HUES6 (cell line): ENCODE data around the gene NANS.
"Not testable (repeated sequence)": the region's sequence is repeated elsewhere in the genome, so short reads cannot be mapped to it uniquely, and the experiment has no call there.

ENCODE experiments used
- H3K27ac ChIP-seq: 2 replicates; pipeline ENCODE4 v1.7.0; 2013; ENCODE audit warnings: low read depth, mild to moderate bottlenecking, low read length, inconsistent platforms
- H3K27me3 ChIP-seq: 2 replicates; pipeline ENCODE4 v1.6.1; 2013; ENCODE audit warnings: low read length; ENCODE audit not compliant: control insufficient read depth, insufficient read depth
- H3K36me3 ChIP-seq: 2 replicates; pipeline ENCODE4 v1.6.1; 2013; ENCODE audit warnings: low read length; ENCODE audit not compliant: control insufficient read depth, insufficient read depth
- H3K4me1 ChIP-seq: 2 replicates; pipeline ENCODE4 v1.6.1; 2013; ENCODE audit warnings: low read length; ENCODE audit not compliant: control insufficient read depth, insufficient read depth
- H3K4me3 ChIP-seq: 2 replicates; pipeline ENCODE4 v1.5.1; 2013; ENCODE audit warnings: low read depth, low read length
- H3K9ac ChIP-seq: one replicate; pipeline ENCODE4 v1.6.1; 2013; ENCODE audit warnings: mild to moderate bottlenecking, low read length
- H3K9me3 ChIP-seq: 2 replicates; pipeline ENCODE4 v1.6.1; 2013; ENCODE audit warnings: low read depth, low read length; ENCODE audit not compliant: control insufficient read depth, insufficient read depth

NANS gene

DNA sequence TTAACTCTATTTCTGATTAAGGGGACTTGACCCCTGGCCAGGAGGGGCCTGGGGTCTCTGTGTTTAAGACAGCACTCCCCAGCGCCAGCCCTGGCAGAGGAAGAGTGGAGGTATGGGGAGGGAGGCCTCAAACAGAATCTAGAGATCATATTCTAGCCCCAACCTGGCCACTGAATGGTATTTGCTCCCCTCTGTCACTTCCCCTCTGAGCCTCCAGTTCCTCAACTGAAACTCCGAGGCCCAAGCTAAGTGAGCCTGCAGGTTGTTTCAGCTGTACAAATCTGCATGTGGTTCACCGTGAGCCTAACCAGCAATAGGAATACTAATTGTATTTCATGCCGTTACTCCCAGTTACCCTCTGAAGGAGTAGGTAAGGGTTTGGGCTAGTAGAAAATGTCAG lies 37.4 kb upstream of the NANS start:
- no peak overlapping the region for H3K4me3 ChIP-seq
- H3K27ac ChIP-seq, result no peak overlapping the region
- H3K36me3 ChIP-seq, result peaks cover 65% of the 10 kb centered on the region
- H3K9me3 ChIP-seq, result no peaks in the 10 kb centered on the region
- H3K9ac ChIP-seq, result no peak overlapping the region
- no peaks in the 10 kb centered on the region for H3K27me3 ChIP-seq
- peaks cover 5% of the 10 kb centered on the region; the same call in 1 of the 2 replicates for H3K4me1 ChIP-seq

- H3K36me3 ChIP-seq, result peaks cover 58% of the 10 kb centered on the region
- not testable (repeated sequence) for H3K4me1 ChIP-seq, H3K9me3 ChIP-seq, H3K4me3 ChIP-seq, H3K27ac ChIP-seq, H3K27me3 ChIP-seq, H3K9ac ChIP-seq
Observed at GRCh38 chr9:98019869-98020268, 36.7 kb upstream of the NANS start.

DNA sequence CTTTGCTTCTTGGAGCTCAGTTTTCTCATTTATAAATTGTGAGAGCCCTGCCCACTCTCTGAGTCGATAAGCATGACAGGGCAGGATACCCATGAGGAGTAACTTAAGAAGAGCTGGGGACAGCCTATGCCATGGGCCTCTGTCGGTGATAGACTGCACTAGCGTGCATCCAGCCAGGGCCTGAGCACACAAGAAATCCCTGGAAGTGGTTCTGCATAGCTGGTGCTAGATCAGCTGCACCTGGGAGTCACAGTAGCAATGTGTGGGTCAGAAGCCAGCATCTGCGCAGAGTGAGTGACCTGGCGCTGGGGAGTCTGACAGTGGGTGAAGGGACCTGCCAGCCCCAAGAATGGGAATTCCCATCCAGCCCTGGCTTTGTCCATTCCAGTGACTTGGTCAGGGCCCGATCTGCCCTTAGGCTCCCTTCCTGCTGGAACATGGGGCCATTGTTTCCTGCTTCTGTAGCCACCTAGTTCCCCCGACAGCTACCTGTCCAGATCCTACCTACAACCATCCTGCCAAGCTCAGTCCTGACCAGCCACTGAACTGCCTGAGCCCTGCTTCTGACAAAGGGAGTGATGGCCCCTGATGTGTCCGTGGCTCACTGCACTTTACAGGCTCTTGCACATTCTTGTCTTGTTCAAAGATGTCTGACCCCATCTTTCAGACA lies 35.9 kb upstream of the NANS start:
- no peak overlapping the region for H3K4me3 ChIP-seq
- peaks cover 5% of the 10 kb centered on the region; the same call in 1 of the 2 replicates for H3K4me1 ChIP-seq
- peaks cover 51% of the 10 kb centered on the region for H3K36me3 ChIP-seq
- H3K27me3 ChIP-seq, result no peaks in the 10 kb centered on the region
- H3K27ac ChIP-seq, result no peak overlapping the region
- H3K9ac ChIP-seq, result no peak overlapping the region
- H3K9me3 ChIP-seq, result no peaks in the 10 kb centered on the region

- peaks cover 42% of the 10 kb centered on the region for H3K36me3 ChIP-seq
Observed at GRCh38 chr9:98021306-98022040, 35.1 kb upstream of the NANS start.

DNA sequence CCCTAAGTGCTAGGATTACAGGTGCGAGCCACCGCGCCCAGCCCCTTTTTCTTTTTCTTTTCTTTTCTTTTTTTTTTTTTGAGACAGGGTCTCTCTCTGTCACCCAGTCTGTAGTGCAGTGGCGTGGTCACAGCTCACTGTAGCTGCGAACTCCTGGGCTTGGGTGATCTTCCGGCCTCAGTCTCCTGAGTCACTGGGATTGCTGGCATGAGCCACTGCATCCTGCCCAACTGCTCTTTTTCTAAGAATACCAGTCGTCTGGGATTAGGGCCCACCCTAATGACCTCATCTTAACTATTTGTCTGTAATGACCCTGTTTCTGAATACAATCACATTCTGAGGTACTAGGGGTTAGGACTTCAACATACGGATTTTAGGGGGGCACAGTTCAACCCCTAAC lies 34.1 kb upstream of the NANS start:
- Histone ChIP-seq H3K27ac (no peak overlapping the region), H3K9me3 (no peaks in the 10 kb centered on the region), H3K36me3 (peaks cover 34% of the 10 kb centered on the region), H3K27me3 (no peaks in the 10 kb centered on the region), H3K4me3 (no peak overlapping the region), H3K4me1 (peaks cover 5% of the 10 kb centered on the region; the same call in 1 of the 2 replicates), H3K9ac (no peak overlapping the region)

More at GRCh38 chr9:98021306-98022040, 35.1 kb upstream of the NANS start:
- Histone ChIP-seq H3K9ac (no peak overlapping the region), H3K27me3 (no peaks in the 10 kb centered on the region), H3K9me3 (no peaks in the 10 kb centered on the region), H3K4me3 (no peak overlapping the region), H3K4me1 (peaks cover 5% of the 10 kb centered on the region; the same call in 1 of the 2 replicates), H3K27ac (no peak overlapping the region)

DNA sequence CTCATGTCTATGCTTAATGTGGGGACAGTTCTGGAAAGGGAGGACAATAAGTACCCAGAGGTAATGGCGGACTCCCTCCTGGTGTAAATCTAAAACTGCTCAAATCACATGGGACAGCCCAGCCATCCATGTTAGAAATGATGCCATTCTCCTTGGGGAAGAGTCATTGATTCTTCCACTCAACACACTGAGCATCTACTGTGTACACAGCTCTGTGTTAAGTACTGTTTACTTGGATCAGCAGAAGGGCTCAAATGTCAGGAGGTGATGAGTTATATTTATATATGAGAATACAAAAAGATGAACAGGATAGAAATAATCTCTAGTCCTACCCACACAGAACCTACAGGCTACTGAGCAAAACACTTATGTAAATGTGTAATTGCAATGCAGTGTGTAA lies 31.8 kb upstream of the NANS start:
- no peak overlapping the region for H3K9ac ChIP-seq
- no peaks in the 10 kb centered on the region for H3K27me3 ChIP-seq
- no peak overlapping the region for H3K4me3 ChIP-seq
- peaks cover 14% of the 10 kb centered on the region; the same call in 1 of the 2 replicates for H3K36me3 ChIP-seq
- no peak overlapping the region for H3K27ac ChIP-seq
- H3K9me3 ChIP-seq, result no peaks in the 10 kb centered on the region
- H3K4me1 ChIP-seq, result peaks cover 5% of the 10 kb centered on the region; the same call in 1 of the 2 replicates

- no peaks in the 10 kb centered on the region; the same call in 1 of the 2 replicates for H3K27me3 ChIP-seq
- no peak overlapping the region for H3K9ac ChIP-seq
- H3K27ac ChIP-seq, result no peak overlapping the region
- no peak overlapping the region for H3K4me3 ChIP-seq
- H3K36me3 ChIP-seq, result no peaks in the 10 kb centered on the region
- no peaks in the 10 kb centered on the region for H3K9me3 ChIP-seq
- H3K4me1 ChIP-seq, result no peaks in the 10 kb centered on the region
Observed at GRCh38 chr9:98031169-98031568, 25.4 kb upstream of the NANS start.

- no peak overlapping the region for H3K9ac ChIP-seq
- no peak overlapping the region for H3K4me3 ChIP-seq
- H3K9me3 ChIP-seq, result no peaks in the 10 kb centered on the region
- H3K27me3 ChIP-seq, result no peaks in the 10 kb centered on the region; the same call in 1 of the 2 replicates
- H3K4me1 ChIP-seq, result no peaks in the 10 kb centered on the region
- no peak overlapping the region for H3K27ac ChIP-seq
- no peaks in the 10 kb centered on the region for H3K36me3 ChIP-seq
Observed at GRCh38 chr9:98031935-98032334, 24.6 kb upstream of the NANS start.

DNA sequence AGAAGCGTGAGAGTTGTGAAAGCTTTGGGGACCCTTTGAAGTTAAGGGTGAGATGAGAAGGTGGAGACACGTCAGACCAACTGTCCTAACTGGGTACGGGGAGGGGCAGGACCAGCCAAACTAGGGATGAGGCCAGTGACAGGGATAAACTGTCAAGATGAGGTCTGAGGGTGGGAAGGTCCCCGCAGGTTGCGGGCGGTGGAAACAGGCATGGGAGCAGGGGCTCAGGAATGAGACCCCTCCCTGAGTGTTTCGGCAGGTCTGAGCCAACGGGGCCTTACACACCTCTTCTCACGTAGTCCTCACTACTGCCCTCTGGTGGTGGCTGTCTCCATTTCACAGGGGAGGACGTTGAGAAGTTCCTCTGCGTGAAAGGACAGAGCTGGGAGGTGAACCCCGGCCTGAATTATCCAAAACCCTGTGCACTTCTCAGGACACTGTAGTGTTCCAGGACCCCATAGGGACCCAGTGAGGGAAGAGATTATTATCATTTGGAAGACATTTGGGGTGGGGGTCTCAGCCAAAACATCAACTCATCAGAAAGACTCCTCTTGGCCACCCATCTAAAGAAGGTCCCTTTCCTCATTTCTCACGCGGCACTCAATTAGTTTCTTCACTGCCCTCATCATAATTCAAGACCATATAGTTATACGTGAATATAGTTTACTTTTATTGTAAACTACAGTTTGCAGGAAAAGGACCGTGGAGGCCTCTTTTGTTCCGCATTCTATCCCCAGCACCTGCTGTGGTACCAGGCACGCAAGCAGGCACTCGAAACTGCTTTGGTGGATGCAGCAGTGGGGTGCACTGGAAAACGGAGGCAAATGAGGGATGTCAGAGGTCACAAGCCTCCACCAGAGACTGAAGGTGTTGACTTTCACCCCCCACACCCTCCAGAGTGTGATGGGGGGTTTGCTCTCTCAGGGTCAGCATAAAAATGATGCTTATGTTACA lies 21.7 kb upstream of the NANS start:
- Histone ChIP-seq H3K4me1 (no peaks in the 10 kb centered on the region), H3K27me3 (no peaks in the 10 kb centered on the region; the same call in none of the 2 replicates), H3K27ac (no peak overlapping the region), H3K4me3 (peak overlapping the region; percentile 24; the same call in 1 of the 2 replicates), H3K36me3 (no peaks in the 10 kb centered on the region), H3K9me3 (no peaks in the 10 kb centered on the region), H3K9ac (no peak overlapping the region)

DNA sequence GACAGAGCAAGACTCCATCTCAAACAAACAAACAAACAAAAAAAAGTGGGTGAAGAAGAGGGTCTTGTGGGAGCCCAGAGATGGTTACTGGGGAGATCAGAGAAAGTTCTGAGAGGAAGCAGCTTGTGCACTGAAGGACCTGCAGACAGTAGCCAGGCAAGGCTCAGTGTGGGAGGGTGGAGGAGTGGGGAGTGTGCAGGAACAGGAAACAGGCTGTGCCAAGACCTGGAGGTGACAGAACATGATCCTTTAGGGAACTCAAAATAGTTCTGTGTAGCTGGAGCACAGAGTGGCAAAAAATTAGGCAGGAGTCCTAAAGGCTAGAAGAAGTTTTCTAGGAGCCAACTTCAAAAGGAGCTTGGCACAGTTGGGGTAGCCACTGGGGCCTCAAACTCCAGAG lies 19.2 kb upstream of the NANS start:
- Histone ChIP-seq H3K27me3 (no peaks in the 10 kb centered on the region; the same call in none of the 2 replicates), H3K9ac (no peak overlapping the region), H3K27ac (no peak overlapping the region), H3K4me1 (no peaks in the 10 kb centered on the region), H3K36me3 (no peaks in the 10 kb centered on the region), H3K4me3 (no peak overlapping the region), H3K9me3 (no peaks in the 10 kb centered on the region)
